Sigmoid colon (tissue), 4 donors: ENCODE measurements around the gene DMTF1.

Source experiments
- CTCF ChIP-seq, 4 experiments: fragments of 450-650 bp in 3 of 4; fragments of 200-600 bp in 1 of 4; IDR thresholded peaks; one replicate each; pipeline ENCODE4 v1.5.1; 2016 to 2019; ENCODE audit warnings: antibody characterized with exemption in 4 of 4, mild to moderate bottlenecking in 3 of 4, moderate library complexity in 2 of 4
- POLR2A ChIP-seq, 2 donors: fragments of 450-650 bp; IDR thresholded peaks; one replicate each; pipeline ENCODE4 v1.6.1; 2016; ENCODE audit warnings: antibody characterized with exemption in 2 of 2, mild to moderate bottlenecking in 2 of 2, moderate library complexity in 2 of 2
- POLR2AphosphoS5 ChIP-seq, 4 donors: sonication (generic); formaldehyde crosslinking; IDR thresholded peaks; one replicate each; pipeline ENCODE4 v1.6.1; 2017; ENCODE audit warnings: antibody characterized with exemption in 4 of 4

- TF ChIP-seq CTCF (IDR thresholded peaks at IDR 0.05) (no peak), POLR2A (IDR thresholded peaks at IDR 0.05) (no peak), POLR2AphosphoS5 (IDR thresholded peaks at IDR 0.05) (no peak)
Measured at GRCh38 chr7:87113077-87113476, 39.2 kb upstream of the DMTF1 start.
